Loucy (cell line): ENCODE measurements around the gene NRSN1.

Experiments
- H2AFZ ChIP-seq: fragments of 200-600 bp; sonication (generic); 2 replicates; pipeline ENCODE4 v1.6.0; 2016; ENCODE audit warnings: antibody characterized with exemption, mild to moderate bottlenecking, low read length, moderate library complexity
- H3F3A ChIP-seq: fragments of 200-600 bp; 2 replicates; pipeline ENCODE4 v1.6.0; 2016; ENCODE audit warnings: antibody characterized with exemption, low read depth, mild to moderate bottlenecking
- H3K27me3 ChIP-seq: fragments of 200-600 bp; sonication (generic); 2 replicates; pipeline ENCODE4 v1.6.1; 2014; ENCODE audit warnings: low read length, mild to moderate bottlenecking; ENCODE audit not compliant: insufficient read depth, poor library complexity, severe bottlenecking
- H3K36me3 ChIP-seq: fragments of 200-600 bp; sonication (generic); 2 replicates; pipeline ENCODE4 v1.6.1; 2016; ENCODE audit warnings: low read length; ENCODE audit not compliant: insufficient read depth
- H3K4me1 ChIP-seq: fragments of 200-600 bp; sonication (generic); 2 replicates; pipeline ENCODE4 v1.5.1; 2014; ENCODE audit warnings: low read length, mild to moderate bottlenecking; ENCODE audit not compliant: insufficient read depth, poor library complexity, severe bottlenecking
- H3K4me2 ChIP-seq: fragments of 200-600 bp; sonication (generic); 2 replicates; pipeline ENCODE4 v1.6.0; 2014; ENCODE audit warnings: antibody characterized with exemption, low read length, low read depth, mild to moderate bottlenecking; ENCODE audit not compliant: poor library complexity, severe bottlenecking
- H3K4me3 ChIP-seq: fragments of 200-600 bp; sonication (generic); 2 replicates; pipeline ENCODE4 v1.5.1; 2014; ENCODE audit warnings: low read length, mild to moderate bottlenecking, mixed read lengths; ENCODE audit not compliant: poor library complexity, severe bottlenecking
- H3K79me2 ChIP-seq: fragments of 200-600 bp; sonication (generic); 2 replicates; pipeline ENCODE4 v1.6.1; 2014; ENCODE audit warnings: low read length; ENCODE audit not compliant: insufficient read depth
- H3K9ac ChIP-seq: fragments of 200-600 bp; sonication (generic); 2 replicates; pipeline ENCODE4 v1.6.0; 2014; ENCODE audit warnings: mild to moderate bottlenecking, low read depth, low read length, moderate library complexity; ENCODE audit not compliant: poor library complexity, severe bottlenecking
- H3K9me2 ChIP-seq: fragments of 200-600 bp; sonication (generic); replicated peaks from 2 replicates; pipeline ENCODE4 v1.6.1; 2016; ENCODE audit warnings: low read depth, low read length, mixed read lengths
- H3K9me3 ChIP-seq: fragments of 200-600 bp; sonication (generic); 2 replicates; pipeline ENCODE4 v1.6.1; 2014; ENCODE audit warnings: mild to moderate bottlenecking, antibody characterized with exemption, low read length, low read depth; ENCODE audit not compliant: insufficient read depth
- H4K20me1 ChIP-seq: fragments of 200-600 bp; sonication (generic); 2 replicates; pipeline ENCODE4 v1.6.0; 2014; ENCODE audit warnings: antibody characterized with exemption, low read length, mild to moderate bottlenecking; ENCODE audit not compliant: insufficient read depth, poor library complexity, severe bottlenecking
- CTCF ChIP-seq: fragments of 200-600 bp; sonication (generic); conservative IDR thresholded peaks from 2 replicates; pipeline ENCODE4 v1.5.1; 2014; ENCODE audit warnings: mild to moderate bottlenecking, antibody characterized with exemption, low read length
- EZH2phosphoT487 ChIP-seq: fragments of 200-600 bp; IDR thresholded peaks from 2 replicates; pipeline ENCODE4 v1.6.1; 2018; ENCODE audit warnings: antibody characterized with exemption, mild to moderate bottlenecking, moderate library complexity, borderline replicate concordance

NRSN1 gene

GRCh38 chr6:24187965-24188577, 62.1 kb downstream of the NRSN1 start:
- H3K4me3 ChIP-seq = no peak overlapping the region
- H3K9me2 ChIP-seq = no peaks in the 10 kb centered on the region
- no peak for TF ChIP-seq EZH2phosphoT487
- TF ChIP-seq CTCF = no peak
- no peak overlapping the region for H3K9ac ChIP-seq
- H3K79me2 ChIP-seq = no peaks in the 10 kb centered on the region
- no peaks in the 10 kb centered on the region for H3K36me3 ChIP-seq
- no peak overlapping the region for H2AFZ ChIP-seq
- no peaks in the 10 kb centered on the region for H4K20me1 ChIP-seq
- H3K27me3 ChIP-seq = no peaks in the 10 kb centered on the region
- H3K4me2 ChIP-seq = no peak overlapping the region
- H3K4me1 ChIP-seq = no peaks in the 10 kb centered on the region
- H3F3A ChIP-seq = no peaks in the 10 kb centered on the region
- no peaks in the 10 kb centered on the region for H3K9me3 ChIP-seq

DNA sequence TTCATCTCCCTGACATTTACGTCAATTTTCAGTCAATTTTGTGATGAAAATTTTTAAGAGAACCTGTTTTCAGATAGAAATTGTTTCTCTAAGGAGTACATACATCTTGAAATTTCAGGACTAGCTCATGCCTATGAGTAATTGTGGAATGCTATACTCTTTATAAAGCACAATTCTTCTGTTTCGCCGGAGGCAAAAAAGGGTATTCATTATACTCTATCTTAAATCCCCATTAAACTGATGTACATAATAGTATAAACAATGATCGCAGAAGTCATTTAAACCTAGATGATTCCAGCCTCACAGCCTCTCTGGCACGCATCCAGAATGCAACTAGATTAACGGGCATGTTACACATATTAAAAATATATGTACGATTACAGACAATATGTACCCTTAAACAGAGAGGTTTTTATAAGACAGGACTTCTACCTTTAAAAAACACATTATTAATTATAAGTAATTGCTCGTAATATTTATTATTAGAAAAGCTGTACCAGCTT, 62.6 kb downstream of the NRSN1 start:
- TF ChIP-seq EZH2phosphoT487 (no peak), CTCF (no peak)
- no peaks in the 10 kb centered on the region for H3F3A ChIP-seq
- H3K27me3 ChIP-seq = no peaks in the 10 kb centered on the region
- no peaks in the 10 kb centered on the region for H3K9me3 ChIP-seq
- H3K9me2 ChIP-seq = no peaks in the 10 kb centered on the region
- H2AFZ ChIP-seq = no peak overlapping the region
- no peak overlapping the region for H3K4me2 ChIP-seq
- no peaks in the 10 kb centered on the region for H4K20me1 ChIP-seq
- no peaks in the 10 kb centered on the region for H3K4me1 ChIP-seq
- H3K4me3 ChIP-seq = no peak overlapping the region
- H3K36me3 ChIP-seq = no peaks in the 10 kb centered on the region
- H3K79me2 ChIP-seq = no peaks in the 10 kb centered on the region
- H3K9ac ChIP-seq = no peak overlapping the region

DNA sequence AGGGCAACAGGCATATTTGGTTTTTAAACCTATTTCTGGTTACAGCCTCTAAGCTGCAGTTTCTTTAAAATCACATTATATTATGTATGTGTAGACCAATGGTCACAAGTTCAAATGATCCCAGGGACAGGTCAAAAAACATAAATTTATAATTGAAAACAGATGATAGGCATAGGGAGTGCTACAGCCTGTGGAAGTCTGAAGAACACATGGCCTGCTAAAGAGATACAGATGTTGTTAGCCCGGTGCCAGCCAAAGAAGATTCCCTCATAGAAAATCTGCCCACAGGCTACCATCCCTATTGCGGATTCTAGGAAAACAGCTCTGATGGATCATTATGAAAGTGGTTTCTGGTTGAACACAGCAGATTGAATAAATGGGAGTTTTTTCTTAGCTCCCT, 65.3 kb downstream of the NRSN1 start:
- H3K4me3 ChIP-seq = no peak overlapping the region
- H3K4me1 ChIP-seq = no peaks in the 10 kb centered on the region
- H4K20me1 ChIP-seq = no peaks in the 10 kb centered on the region
- no peaks in the 10 kb centered on the region for H3F3A ChIP-seq
- TF ChIP-seq CTCF (no peak), EZH2phosphoT487 (no peak)
- no peaks in the 10 kb centered on the region for H3K36me3 ChIP-seq
- no peak overlapping the region for H3K4me2 ChIP-seq
- no peak overlapping the region for H3K9ac ChIP-seq
- H3K79me2 ChIP-seq = no peaks in the 10 kb centered on the region
- no peak overlapping the region for H2AFZ ChIP-seq
- no peaks in the 10 kb centered on the region for H3K9me3 ChIP-seq
- no peaks in the 10 kb centered on the region for H3K27me3 ChIP-seq
- no peaks in the 10 kb centered on the region for H3K9me2 ChIP-seq
